ENCODE results near the gene DYNAP.

DYNAP gene

GRCh38 chr18:54641734-54642133, 50.7 kb downstream of the DYNAP start:
- DNase-seq, result no peak

- no peak for DNase-seq
These were observed 56.1 kb downstream of the DYNAP start for GRCh38 chr18:54647176-54647575.
